Measurements from ENCODE around the gene AUTS2.
"Not testable (repeated sequence)": the region's sequence is repeated elsewhere in the genome, so short reads cannot be mapped to it uniquely, and the experiment has no call there.

AUTS2 gene

DNA sequence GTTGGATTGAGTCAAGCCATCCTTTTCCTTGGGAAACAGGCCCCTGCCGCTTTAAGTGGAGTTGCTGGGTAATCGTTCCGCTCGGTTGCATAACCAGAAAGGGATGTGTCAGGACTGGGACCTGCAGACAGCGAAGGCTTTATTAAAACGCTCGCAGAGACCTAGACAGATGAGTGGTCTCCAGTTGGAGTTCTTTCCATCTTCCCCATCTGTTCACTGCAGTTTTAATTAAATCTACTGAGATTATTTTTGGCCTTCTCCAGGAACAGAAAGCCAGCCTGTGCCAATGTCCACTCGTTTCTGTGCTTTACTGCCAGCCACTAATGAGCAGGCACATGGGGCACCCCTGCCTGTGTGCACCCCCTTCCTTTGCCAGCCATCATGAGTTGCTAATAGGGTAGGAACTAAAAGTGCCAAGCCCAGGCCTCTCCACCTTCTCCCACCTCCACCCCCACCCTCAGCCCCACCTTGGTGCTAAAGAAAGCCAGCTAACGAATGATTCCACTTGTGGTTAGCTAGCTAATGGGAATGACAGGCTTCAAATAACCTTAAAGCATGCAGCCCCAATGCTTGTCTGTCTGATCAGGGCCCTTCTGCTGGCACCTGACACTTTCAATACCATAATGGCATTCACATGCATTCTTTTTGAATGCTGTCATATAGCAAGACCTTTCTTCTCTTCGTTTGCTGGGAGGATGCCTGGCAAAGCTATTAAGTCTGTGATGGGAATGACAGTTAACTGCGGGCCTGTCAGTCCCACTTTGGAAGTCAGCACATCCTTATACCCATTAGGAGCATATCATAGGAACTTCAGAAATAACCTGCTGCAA lies 976.9 kb downstream of the AUTS2 start:
- no peak for DNase-seq

DNA sequence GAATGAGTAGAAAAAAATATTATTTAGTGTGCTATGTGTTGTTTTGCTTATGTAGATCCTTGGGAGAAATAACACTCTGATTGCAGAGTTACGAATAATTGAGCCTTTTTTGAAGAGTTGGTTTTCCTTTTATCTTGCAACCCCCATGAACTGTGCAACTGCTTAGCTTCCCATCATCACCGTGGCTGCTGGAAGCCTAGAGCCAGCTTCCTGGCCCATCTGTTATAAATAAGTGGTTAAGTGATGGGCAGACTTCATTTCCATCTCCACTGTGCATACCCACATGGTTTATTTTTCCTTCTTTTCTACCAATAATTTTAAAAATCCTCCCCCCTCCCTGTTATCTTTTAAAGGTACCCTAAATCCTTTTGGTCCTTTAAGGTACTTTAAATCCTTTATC lies 978.8 kb downstream of the AUTS2 start:
- no peak for DNase-seq

DNA sequence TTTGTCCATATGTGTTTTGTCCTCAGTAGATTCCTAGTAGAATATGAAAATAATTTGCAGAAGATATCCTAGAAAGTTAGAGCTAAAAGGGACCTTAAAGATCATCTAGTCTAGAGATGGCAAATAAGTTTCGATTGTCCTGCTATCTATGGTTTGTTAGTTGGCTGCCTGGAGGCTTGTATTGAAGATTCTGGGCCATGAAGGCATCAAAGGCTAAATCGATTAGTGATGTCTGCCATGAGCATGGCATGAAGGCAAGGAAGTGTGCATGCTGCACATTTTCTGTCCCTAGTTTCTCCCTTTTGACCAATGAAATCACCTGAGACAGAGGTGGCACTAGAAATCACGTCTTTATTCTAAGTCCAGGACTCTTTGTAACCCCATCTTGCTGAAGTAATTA lies 979.9 kb downstream of the AUTS2 start:
- DNase-seq, result no peak

DNA sequence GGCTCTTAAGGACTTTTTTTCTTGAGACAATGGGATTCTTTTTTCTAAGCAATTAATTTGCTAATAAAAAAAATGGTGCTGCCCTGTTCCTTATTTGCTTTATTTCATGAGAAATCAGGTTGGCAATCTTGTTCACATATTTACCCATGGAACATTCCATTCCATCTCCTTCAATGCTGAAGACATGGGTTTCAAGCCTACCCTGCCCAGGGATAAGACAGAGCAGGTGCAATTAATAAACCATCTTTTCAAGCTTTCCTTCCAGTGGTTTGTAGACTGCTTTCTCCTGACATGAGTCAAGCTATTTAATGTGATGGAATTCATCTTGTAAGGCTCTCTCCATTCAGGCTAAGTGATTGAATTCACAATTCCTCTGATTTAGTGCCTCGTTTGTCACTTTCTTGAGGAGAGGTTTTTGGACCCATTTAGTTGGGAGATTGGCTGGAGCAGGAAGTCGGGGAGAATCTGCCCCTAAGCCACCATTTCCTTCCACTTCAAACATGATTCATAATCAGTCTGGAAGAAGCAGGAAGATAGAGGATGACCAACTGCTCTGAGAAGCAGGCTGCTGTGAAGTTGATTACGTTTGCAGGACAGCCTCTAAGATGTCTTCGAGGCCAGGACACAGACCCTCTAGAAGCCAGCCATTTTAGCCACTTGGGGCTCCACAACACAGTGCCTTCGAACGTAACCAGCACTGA lies 981.3 kb downstream of the AUTS2 start:
- DNase-seq, result no peak

DNA sequence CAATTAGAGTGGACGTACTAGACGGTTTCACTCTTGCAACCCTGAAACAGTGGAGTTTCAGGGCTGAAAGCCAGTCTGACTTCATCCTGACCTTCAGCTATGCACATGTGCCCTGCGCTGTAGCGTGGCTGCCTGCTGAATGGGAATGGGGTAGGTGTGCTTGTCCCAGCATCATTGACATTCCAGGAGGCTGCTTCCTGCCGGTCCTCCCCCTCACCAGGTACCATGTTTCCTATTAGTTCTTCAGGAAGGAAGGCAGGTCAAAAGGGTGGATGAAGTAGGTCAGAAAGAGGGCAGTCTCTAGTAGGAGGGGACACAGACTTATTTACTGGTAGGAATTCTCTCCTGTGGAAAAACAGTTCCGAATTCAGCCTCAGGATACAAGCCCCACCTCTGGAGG lies 981.9 kb downstream of the AUTS2 start:
- DNase-seq, result no peak

DNA sequence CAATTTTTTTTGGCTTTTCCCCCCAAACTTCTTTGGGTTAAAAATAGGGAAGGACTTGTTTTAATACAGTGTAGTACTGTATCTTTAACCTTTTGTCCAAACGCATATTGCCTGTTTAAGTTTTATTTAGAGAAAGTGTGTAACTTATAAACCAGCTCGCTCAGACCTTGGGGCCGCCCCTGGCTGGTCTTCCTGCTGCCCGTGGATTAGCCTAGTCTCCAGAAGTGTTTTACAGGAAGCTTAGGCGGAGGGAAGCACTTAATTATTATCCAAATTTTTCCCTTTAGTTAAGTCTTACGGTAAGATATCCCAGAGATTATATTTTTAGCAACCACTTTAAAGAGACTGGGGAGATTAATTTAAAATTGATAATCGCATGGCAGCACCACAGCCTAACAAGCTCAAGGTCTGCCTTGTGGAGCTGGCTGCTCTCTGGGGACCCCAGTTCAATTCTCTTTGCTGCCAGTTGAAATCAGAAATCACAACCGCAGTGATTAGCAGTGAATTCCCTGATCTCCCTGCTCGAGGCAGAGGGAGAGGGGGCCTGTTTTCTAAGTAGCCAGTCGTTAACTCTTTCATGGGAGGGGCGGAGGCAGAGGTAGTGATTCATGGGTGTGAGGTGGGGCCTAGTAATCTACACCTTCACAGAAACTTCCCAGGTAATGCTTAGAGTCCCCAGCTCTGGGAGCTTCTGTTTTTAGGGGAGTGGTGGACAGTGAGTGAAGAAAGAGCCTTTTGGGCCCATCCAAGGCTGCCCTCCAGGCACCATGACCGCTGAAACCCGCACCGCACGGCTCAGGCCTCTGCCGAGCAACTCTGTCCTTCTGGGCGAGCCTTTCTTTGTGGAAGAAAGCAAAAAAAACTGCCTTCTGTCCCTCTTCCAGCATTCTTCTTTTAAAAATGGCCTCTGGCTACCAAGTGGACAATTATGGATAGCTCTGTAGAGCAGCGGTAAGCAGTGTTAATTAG lies 984.9 kb downstream of the AUTS2 start:
- no peak for DNase-seq

DNA sequence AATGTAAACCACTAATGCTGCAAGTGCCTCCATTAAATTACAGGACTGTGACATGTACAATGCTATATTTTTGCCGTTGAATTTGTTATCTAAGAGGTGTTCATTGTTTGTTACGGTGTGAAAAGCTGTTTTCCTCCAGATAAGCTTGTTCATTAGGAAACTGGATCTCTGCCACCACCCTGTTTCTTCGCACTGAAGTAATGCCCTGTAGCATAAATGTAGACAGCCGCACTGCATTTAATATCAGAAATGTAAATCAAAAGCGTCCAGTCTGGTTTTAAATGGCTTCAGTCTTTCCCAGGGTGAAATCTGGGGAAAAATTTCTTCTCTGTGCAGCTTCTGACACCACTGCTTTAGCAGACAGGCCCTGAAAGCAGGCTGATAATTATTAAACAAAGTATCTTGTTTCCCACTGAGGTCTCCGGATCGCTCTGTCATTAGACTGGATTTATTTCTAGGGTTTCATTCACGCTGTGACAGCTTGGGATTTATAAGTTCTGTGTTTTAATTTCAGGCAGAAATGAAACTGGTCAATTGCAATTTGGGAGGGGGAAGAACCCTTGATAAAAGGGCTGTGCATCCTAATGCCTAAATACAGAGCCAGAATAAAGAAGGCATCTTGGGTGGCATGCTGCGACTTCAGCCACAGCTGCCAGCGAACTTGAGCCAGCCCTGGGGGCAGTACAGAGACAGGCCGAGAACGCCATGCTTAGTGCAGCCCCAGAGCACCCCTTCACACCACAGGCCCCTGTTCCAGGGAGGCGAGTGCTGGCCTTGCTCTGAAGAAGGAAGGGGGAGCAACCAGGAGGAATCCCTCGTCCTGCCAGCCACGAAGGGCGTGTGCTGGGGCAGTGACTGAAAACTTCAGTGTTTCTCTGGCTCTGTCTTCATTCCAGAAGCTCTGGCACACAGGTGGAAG lies 985.9 kb downstream of the AUTS2 start:
- no peak for DNase-seq

DNA sequence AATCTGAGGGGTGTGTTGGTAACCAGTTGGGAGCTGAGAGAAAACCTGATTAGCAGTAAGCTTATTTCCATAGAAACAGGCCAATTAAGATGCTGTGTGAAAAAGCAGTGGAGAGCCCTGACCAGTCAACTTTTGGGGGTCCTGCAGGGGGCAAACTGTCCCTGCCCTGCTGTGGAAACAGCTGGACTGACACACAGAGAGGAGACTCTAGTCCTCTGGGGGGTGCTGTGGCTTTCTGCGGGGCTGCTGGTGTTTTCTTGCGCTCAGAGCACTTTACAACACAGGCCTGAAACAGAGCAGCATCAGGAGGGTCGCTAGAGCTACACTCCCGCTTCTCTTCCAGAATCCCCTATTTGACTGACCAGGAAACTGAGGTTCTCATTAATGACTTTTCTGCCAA lies 986.8 kb downstream of the AUTS2 start:
- no peak for DNase-seq

DNA sequence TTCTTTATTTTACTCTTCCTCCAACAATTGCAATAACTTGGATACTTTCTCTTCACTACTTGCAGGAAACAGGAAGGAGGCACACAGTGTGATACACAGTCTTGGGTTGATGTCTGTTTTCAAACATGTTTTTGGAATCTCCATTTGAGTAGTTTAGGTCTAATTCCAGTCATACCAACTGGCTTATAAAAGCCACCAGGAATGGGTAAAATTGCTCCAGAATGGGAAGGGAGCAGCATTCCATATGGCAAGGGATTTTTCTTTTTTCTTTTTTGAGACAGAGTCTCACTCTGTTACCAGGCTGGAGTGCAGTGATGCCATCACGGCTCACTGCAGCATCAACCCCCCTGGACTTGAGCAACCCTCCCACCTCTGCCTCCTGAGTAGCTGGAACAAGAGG lies 988.5 kb downstream of the AUTS2 start:
- no peak for DNase-seq

DNA sequence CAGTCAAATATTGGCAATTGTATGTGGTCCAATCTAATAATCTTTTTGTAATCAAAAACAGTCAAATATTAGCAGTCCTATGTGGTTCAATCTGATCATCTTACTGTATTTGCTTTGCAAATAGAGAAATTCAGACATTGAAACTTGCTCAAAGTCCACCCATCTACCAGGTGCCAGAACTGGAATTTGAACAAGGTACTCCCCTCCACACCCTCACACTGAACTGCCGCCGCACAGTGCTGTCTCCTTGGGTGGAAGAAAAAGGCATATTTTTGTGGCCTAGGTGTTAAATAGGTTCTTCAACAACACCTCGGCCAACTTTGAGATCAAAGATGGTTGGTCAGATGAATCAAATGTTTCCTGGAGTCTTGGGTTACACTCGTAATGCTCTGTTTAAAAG lies 989.5 kb downstream of the AUTS2 start:
- no peak for DNase-seq

DNA sequence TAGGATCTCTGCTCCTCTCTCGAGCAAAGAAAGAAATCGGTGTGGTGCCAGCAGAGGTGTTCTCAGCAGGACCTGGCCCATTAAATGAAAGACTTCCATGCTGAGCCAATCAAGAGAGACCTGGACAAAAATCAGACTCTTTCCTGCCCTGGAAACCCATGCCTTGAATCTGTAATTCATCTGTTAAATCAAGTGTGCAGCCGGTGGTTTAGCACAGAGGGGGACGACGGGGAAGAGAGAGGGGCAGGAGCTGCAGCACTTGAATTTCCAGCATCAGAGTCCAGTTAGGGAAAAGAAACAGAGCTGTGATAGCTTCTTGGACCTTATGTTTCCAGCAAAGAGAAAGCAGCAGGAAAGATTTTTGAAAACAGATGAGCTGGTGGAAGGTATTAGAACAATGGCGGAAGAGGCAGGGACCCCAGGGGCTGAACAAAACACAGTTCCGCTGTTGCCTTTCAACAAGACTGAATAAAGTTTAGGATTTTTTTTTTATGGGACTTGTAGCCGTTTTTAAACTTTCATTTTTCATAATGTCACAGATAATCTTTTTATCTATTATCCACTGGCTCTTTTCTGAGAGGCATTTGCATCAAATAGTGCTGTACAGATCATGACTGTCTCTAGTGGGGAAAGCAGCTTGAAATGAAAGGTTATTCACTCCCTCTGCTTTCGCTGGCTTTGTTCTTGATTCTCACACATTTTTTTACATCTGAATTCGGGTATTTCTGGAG lies 990.1 kb downstream of the AUTS2 start:
- DNase-seq, result no peak

DNA sequence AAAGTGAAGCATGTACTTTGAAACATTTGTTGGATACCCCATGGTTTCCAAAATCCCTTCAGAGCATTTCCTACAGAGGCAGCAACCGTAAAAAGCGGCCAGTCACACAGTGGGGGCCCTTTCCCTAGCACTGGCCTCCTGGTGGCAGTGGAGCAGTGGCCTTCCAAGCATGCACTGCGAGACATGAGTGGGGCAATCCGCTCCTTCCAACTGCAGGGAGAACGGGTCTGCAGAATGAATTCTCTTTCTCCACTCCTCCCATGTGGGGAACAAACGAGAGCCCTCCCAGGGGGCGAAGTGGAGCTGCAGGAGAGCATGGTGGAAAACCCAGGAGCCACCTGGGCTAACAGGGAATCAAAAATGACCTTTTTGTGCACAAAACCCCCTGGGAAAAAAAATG lies 990.7 kb downstream of the AUTS2 start:
- DNase-seq, result no peak

DNA sequence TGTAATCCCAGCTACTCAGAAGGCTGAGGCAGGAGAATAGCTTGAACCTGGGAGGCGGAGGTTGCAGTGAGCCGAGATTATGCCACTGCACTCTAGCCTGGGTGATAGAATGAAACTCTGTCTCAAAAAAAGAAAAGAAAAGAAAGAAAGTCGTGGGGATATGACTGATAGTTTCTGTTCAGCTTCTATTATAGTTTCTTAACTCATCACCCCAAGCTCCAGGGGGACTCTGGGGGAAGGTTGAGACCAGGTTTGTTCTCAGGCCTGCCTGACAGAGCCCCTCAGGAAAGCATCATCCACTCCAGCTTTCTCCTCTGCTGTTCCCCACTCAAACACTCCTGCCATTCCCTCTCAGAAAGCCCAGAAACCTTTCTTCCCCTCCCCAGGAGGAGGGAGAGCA lies 991.3 kb downstream of the AUTS2 start:
- DNase-seq, result no peak

DNA sequence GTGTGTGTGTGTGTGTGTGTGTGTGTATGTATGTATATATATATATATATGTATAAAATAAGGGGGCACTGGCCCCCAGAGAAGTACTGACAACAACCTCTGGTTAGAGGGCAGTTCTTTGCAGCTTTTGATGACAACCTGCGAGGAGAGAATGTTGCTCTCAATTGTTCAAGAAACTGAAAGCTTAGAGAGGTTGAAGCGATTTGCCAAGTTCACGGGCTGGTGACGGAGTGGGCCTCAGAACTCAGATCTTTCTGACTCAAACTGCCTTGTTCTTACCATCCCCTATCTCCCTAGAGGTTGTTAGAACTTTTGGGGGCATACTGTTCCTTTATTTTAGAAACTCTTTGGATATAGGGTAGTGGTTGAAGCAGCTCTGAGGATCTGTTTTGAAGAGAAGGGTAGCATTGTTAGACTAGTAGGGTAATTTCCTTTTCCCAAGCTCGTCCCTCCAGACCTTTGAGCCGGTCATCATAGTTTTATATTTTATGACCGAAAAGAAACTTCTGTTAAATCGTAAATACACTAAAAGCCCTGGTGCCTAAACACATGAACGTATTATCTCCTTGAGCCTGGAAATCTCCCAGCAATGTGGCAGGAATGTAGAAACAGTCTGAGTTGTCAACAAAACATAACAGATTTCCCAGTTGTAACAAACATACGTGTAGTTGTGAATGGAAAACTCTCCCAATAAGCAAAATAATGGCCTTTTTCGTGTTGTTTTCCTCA lies 992.0 kb downstream of the AUTS2 start:
- no peak for DNase-seq

DNA sequence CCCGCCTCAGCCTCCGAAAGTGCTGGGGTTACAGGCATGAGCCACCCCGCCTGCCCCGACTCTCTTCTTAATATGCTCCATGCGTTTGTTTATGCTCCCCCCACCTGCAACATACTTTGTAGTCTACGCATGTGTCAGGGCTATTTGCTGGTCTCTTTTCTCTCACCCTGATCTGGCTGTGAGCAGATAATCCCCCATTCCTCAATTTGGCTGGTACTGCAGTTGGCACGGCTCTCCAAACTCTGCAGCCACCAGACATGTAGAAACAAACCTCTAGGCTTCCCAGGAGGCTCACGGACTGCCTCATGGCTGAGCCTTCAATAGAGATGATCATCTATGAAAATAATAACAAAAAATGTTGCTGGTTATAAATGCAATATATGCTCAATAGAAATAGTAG lies 993.4 kb downstream of the AUTS2 start:
- no peak for DNase-seq

DNA sequence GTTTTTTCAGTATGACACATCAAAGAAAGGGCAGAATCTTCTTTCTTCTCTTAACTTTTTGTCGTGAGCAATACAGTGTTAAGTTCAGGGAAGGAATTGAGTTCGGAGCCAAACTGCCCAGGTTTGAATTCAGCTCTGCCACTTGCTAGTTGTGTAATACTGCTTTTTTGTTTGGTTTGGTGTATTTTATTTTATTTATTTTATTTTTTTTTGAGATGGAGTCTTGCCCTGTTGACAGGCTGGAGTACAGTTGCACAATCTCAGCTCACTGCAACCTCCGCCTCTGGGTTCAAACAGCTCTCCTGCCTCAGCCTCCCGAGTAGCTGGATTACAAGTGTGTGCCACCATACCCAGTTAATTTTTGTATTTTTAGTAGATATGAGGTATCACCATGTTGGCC lies 993.9 kb downstream of the AUTS2 start:
- no peak for DNase-seq

DNA sequence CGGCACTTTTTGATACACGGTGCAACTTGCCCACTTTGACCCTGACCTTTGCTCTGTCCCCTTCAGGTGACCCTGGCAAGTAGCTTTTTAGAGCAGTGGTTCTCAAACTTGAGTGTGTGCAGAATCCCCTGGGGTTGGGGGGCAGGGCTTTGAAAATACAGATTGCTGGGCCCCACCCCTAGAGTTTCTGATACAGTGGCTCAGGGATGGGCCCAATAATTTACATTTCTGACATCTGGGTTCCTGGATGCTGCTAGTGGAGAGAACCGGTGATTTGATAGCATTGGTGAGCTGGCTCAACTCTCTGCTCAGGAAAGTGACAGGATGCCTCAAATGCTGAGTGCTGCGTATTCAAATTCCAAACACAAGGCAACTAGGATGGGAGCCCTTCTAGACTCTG lies 995.9 kb downstream of the AUTS2 start:
- DNase-seq, result no peak

DNA sequence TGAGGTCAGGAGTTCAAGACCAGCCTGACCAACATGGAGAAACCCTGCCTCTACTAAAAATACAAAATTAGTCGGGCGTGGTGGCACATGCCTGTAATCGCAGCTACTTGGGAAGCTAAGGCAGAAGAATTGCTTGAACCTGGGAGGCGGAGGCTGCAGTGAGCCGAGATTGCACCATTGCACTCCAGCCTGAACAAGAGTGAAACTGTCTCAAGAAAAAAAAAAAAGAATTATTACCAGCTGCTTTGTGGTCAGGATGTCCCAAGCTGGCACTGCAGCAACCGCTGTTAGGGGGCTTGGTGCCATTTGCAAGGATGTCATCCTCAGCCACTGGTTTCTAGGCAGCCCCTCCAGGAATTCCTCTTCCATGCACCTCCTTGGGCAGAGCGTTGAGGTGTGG lies 996.6 kb downstream of the AUTS2 start:
- DNase-seq, result not testable (repeated sequence)

DNA sequence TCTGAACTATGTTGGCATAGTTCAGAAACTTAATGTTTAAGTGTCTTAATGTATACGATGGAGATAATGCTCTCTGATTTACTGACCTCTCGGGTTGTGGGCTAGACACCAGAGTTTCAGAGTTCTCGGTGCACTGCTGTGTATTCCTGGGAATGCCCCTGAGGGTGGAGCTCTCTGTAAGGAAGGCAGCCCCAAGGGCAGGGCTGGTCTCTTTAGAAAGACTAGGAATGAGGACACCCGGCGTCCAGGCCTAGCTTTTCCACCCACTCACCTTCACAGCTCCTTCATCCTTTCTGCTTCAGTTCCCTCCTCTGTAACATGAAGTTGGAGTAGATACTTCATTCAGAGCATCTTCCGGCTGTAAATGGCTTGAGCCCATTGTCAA lies 997.1 kb downstream of the AUTS2 start:
- DNase-seq, result no peak

DNA sequence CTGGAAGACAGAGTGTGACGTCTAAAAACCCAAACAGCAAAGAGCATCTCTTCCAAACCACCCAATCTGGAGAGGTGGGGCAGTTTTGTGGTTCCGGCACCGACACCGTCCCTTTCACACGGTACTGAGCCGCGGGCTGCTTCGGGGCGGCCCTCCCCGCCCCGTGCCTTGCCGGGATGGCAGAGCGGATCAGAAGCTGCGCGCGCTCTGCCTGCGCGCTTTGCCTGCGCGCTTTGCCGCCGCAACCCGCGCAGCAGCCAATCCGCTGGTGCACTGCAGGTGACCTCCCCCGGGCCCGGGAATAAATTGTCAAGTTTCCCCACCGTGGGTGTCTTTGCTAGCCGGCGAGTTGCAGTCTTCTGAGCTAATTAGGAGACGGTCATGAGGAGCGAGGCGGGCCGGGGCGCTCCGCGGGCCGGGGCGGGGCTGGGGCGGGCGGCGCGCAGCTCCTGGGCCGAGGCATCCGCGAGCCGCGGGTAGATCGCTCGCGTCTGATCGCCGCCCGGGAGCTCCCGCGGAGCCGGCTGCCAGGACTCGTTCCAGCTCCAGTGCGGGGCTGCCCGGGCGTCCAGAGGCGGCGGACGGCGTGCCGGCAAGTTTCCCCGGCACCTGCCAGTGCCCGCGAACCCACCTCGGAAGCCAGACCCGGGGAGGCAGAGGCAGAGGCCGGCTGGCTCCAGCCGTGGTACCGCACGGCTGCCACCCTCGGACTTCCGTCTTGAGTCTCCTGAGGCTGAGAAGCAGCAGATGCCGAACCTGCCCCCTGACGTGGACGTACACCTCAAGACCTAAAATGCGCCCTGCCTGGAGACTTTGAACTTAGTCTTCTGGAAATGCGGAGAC lies 997.7 kb downstream of the AUTS2 start:
- DNase-seq, result no peak

Data from effector CD8-positive, alpha-beta T cell (primary cell).